ENCODE measurements around the gene APOD.

DNA sequence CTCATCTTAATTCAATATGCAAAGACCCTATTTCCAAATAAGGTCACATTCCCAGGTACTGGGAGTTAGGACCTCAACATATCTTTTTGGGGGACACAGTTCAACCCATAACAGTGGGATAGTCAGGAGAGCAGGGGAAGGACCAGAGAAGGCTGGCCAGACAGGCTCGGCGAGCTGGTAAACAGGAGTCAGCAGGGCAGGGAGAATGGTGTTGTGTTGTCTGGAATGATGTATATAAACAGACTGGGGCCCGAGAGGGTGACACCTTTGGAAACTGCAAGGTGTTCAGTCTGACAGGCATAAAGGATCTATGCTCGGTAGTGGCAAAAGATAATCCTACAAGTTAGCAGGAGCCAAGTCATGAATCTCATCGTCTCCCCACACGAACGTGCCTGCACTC, 30.5 kb downstream of the APOD start:
- TF ChIP-seq POLR2A (IDR thresholded peaks at IDR 0.05), result no peak
- TF ChIP-seq, protein P1, sequence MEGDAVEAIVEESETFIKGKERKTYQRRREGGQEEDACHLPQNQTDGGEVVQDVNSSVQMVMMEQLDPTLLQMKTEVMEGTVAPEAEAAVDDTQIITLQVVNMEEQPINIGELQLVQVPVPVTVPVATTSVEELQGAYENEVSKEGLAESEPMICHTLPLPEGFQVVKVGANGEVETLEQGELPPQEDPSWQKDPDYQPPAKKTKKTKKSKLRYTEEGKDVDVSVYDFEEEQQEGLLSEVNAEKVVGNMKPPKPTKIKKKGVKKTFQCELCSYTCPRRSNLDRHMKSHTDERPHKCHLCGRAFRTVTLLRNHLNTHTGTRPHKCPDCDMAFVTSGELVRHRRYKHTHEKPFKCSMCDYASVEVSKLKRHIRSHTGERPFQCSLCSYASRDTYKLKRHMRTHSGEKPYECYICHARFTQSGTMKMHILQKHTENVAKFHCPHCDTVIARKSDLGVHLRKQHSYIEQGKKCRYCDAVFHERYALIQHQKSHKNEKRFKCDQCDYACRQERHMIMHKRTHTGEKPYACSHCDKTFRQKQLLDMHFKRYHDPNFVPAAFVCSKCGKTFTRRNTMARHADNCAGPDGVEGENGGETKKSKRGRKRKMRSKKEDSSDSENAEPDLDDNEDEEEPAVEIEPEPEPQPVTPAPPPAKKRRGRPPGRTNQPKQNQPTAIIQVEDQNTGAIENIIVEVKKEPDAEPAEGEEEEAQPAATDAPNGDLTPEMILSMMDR (IDR thresholded peaks at IDR 0.05 in 8 of 11, conservative IDR thresholded peaks at IDR 0.05 in 3 of 11), result no peak
- TF ChIP-seq POLR2AphosphoS5 (IDR thresholded peaks at IDR 0.05), result no peak
